NCI-H1092 treated with DMSO at 0.1 percent for 48 hours (cell line): ENCODE measurements around the gene NOC2L.
"Not testable (repeated sequence)": the region's sequence is repeated elsewhere in the genome, so short reads cannot be mapped to it uniquely, and the experiment has no call there.

Experiments used
- DNase-seq: peaks from one replicate; lab custom pipeline; 2025; lab: John Stamatoyannopoulos, UW

The NOC2L gene

DNA sequence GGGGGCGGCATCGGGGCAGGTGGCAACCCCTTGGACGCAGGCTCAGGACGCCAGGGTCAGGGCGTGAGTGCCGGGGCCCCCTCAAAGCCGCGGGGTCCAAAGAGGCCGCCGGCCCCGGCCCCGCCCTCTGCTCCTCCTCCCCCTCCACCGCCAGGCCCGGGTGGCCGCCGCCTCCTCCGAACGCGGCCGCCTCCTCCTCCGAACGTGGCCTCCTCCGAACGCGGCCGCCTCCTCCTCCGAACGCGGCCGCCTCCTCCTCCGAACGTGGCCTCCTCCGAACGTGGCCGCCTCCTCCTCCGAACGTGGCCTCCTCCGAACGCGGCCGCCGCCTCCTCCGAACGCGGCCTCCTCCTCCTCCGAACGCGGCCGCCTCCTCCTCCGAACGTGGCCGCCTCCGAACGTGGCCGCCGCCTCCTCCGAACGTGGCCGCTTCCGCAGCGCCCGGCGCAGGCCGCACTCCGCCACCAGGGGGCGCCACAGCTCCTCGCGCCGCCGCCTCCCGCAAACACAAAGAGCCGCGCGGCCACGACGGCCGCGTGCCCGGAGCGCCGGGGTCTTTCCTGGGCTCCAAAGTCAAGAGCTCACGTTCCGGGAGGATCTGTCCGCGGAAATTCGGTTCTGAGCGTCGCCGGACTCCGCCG is 54.6 kb downstream of the NOC2L start:
- peak; percentile 42 for DNase-seq

DNA sequence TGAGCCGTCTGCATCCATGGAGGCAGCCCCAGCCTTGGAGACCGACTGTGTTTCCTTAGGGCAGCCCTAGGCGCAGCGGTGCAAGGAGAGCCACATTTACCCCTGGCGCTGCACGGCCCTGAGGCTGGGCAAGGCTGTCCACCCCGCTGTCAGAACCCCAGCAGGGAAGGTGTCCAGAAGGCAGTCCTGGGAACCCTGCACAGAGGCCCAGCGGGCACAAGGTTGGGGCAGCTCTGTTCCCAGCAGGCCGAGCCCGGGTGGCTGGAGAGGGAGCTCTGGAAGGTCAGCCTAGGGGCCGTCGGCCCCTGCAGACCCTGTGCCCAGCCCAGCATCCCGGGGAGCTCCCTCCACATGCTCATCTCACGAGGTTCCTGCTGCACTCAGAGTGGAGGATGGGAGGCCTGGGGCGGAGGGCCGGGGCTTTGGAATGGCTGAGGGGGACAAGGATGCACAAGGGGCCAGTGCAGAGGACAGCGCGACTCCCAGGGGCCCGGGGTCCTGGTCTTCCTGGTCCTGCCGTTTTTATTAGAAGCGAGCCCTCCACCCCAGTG is 55.3 kb downstream of the NOC2L start:
- DNase-seq, result no peak

DNA sequence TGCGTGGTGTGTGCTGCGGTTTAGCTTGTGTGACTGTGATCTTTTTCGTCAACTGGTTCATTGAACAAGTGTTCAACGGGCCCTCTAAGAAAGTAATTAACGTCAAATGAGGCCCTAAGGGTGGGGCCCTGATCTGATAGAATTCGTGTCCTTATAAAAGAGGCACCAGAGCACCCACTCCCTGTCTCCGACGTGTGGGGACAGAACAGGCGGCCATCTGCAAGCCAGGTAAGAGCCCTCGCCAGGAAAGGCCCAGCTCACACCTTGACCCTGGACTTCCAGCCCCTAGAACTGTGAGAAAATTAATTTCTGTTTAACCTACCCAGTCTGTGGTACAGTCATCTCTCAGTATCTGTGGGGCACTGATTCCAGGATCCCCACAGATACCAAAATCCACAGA is 55.8 kb downstream of the NOC2L start:
- DNase-seq, result no peak

DNA sequence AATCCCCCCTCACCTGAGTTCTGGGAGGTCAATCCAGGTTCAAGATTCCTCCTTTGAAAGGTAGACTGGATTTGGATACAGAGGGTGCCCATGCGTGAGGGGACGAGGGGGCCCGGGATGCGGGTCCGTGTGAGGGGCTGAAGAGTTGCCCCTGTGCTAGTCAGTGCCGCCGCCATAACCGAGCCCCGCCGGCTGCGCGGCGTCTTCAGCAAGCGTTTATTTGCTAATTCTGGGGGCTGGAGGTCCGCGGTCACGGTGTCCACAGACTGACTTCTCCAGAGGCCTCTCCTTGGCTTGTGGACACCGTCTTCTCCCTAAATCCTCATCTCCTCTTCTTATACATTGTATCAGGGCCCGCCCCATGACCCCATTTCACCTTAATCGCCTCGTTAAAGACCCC is 56.3 kb downstream of the NOC2L start:
- no peak for DNase-seq

DNA sequence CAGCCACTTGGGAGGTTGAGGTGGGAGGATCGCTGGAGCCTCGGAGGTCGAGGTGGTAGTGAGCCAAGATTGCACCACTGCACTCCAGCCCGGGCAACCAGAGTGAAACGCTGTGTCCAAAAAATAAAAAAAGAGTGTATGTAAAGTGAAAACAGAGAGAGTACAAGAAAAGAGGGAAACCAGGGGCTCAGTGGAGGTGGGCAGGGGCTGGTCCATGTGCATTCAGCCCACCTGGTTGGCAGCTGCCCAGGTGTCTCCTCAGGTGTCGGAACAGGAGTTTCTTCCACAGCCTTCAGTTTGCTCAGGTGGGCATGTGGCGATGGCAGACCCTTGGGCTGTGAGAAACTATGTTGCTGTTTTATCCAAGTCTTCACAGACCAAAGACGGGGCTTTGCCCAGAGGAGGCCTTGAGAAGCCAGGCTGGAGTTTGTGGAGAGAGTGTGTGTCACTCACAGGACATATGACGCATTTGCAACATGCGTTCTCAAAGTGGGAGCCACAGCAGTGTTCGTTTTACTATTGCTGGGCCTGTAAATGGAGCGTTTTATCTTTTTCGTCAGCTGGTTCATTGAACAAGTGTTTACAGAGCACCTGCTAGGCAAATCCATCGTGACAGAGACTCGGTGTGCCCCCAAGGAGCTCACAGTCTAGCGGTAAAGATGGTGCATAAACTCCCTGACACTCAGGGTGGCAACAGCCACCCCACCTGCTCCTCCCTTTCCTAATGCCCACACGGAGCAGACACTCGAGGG is 57.8 kb downstream of the NOC2L start:
- DNase-seq, result no peak

DNA sequence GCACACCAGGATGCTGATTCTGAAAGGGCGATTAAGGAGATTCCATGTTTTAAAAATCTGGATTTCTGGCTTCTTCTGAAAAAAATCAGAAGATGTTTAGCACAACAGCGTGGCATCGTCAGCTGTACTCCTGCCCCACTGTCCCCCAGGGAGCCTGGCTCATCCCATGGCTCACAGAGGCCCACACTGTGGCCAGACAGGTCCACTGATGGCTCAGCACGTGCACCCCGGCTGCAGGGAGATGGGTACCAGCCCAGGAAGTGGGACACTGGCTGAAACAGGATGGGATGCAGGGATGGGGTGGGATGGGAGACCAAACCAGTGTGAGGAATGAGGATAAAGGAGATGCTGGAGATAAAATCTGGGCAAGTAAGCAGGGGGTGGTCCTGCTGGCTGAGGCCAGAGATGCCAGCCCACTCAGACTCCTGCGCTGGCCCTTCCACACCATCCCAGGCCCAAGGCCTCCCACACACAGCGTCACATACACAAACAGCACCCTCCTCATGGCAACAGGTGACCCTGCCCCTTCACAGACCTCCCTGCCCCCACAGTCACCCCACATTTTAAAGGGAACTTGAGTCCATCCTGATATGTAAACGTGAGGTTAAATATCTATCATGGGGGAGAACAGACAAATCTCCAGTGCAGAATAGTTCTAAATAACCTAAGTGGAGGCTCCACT is 59.3 kb downstream of the NOC2L start:
- no peak for DNase-seq

DNA sequence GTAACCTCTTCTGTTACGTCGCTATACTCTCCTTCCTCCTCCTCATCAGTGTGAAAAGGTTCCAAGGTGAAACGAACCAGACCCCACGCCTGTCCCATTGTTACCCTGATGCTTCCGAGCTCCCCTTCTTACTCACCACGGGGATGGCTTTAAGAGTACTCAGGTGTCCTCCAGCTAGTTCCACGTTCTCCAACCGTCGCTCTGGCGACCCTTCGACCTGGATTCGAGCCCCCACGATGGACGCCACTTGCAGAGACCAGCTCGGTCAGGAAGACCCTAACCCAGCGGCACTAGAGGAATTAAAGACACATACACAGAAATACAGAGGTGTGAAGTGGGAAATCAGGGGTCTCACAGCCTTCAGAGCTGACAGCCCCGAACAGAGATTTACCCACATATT is 61.1 kb downstream of the NOC2L start:
- DNase-seq, result not testable (repeated sequence)

- DNase-seq, result no peak
Observed at GRCh38 chr1:897226-897625, 61.8 kb downstream of the NOC2L start.
